Measurements from ENCODE around the gene ARHGAP18. TPM values are rescaled to one million over a fixed set of nuclear protein-coding genes. Genes with fewer than 3 reads are reported as not detected.

The ARHGAP18 gene
- total and polyA plus RNA-seq, 8 donors = 8.2 to 41.0 (median 27.2) TPM

- Histone ChIP-seq H3K9me3 (no peaks in the 10 kb centered on the region), H3K4me1 (no peaks in the 10 kb centered on the region), H3K36me3 (no peaks in the 10 kb centered on the region), H3K27me3 (no peaks in the 10 kb centered on the region), H3K4me3 (no peak overlapping the region), H3K27ac (no peak overlapping the region)
- DNase-seq (no peak), FAIRE-seq (no peak), ATAC-seq (no peak)
- 84 to 89% methylated on average over 4 of the region's 4 CpGs for WGBS, 2 donors
- no peak for TF ChIP-seq CTCF (IDR thresholded peaks at IDR 0.05)
- intact Hi-C loops (cut with DNase I) = loop anchor here in 1 of 3 donors (10.0 kb wide), 1 partner anchor 63 kb away; no protein-coding TSS in a partner anchor
Measured at GRCh38 chr6:129568015-129568414, 142.0 kb downstream of the ARHGAP18 start.

- H3K27ac ChIP-seq = no peak overlapping the region
- no peaks in the 10 kb centered on the region for H3K36me3 ChIP-seq
- FAIRE-seq = no peak
- intact Hi-C loops (cut with DNase I) = loop anchor here in 1 of 3 donors (10.0 kb wide), 1 partner anchor 63 kb away; no protein-coding TSS in a partner anchor
- no peaks in the 10 kb centered on the region for H3K9me3 ChIP-seq
- H3K4me3 ChIP-seq = no peak overlapping the region
- 75 to 84% methylated on average over 5 of the region's 5 CpGs for WGBS, 2 donors
- DNase-seq = no peak
- H3K4me1 ChIP-seq = no peaks in the 10 kb centered on the region
- no peak for ATAC-seq
- peak in 1 of 4 donors; percentile 10 for TF ChIP-seq CTCF (IDR thresholded peaks at IDR 0.05)
- no peaks in the 10 kb centered on the region for H3K27me3 ChIP-seq
Measured at GRCh38 chr6:129567374-129567773, 142.6 kb downstream of the ARHGAP18 start.

GRCh38 chr6:129565811-129566210 lies 144.2 kb downstream of the ARHGAP18 start:
- intact Hi-C loops (cut with DNase I) = loop anchor here in 1 of 3 donors (10.0 kb wide), 1 partner anchor 61 kb away; no protein-coding TSS in a partner anchor
- 75 to 81% methylated on average over 2 of the region's 2 CpGs for WGBS, 2 donors
- H3K36me3 ChIP-seq = no peaks in the 10 kb centered on the region
- FAIRE-seq (no peak), DNase-seq (no peak), ATAC-seq (no peak)
- no peak overlapping the region for H3K4me3 ChIP-seq
- no peak for TF ChIP-seq CTCF (IDR thresholded peaks at IDR 0.05)
- no peaks in the 10 kb centered on the region for H3K9me3 ChIP-seq
- no peak overlapping the region for H3K27ac ChIP-seq
- no peaks in the 10 kb centered on the region for H3K4me1 ChIP-seq
- no peaks in the 10 kb centered on the region for H3K27me3 ChIP-seq

GRCh38 chr6:129565366-129565765 lies 144.6 kb downstream of the ARHGAP18 start:
- 82 to 94% methylated on average over 4 of the region's 4 CpGs for WGBS, 2 donors
- Histone ChIP-seq H3K9me3 (no peaks in the 10 kb centered on the region), H3K4me1 (no peaks in the 10 kb centered on the region), H3K27me3 (no peaks in the 10 kb centered on the region), H3K36me3 (no peaks in the 10 kb centered on the region), H3K27ac (no peak overlapping the region), H3K4me3 (no peak overlapping the region)
- no peak for TF ChIP-seq CTCF (IDR thresholded peaks at IDR 0.05)
- intact Hi-C loops (cut with DNase I) = loop anchor here in 1 of 3 donors (10.0 kb wide), 1 partner anchor 61 kb away; no protein-coding TSS in a partner anchor
- no peak for ATAC-seq
- DNase-seq = no peak
- FAIRE-seq = no peak

GRCh38 chr6:129558248-129558647 lies 151.7 kb downstream of the ARHGAP18 start:
- H3K27me3 ChIP-seq = no peaks in the 10 kb centered on the region
- H3K27ac ChIP-seq = no peak overlapping the region
- DNase-seq (no peak), ATAC-seq (no peak), FAIRE-seq (no peak)
- TF ChIP-seq CTCF (IDR thresholded peaks at IDR 0.05) = no peak
- H3K4me1 ChIP-seq = no peaks in the 10 kb centered on the region
- 86 to 92% methylated on average over 1 of the region's 1 CpG for WGBS, 2 donors
- H3K4me3 ChIP-seq = no peak overlapping the region
- intact Hi-C loops (cut with DNase I) = no loop called here
- no peaks in the 10 kb centered on the region for H3K9me3 ChIP-seq
- H3K36me3 ChIP-seq = no peaks in the 10 kb centered on the region
